Stimulated activated CD8-positive, alpha-beta memory T cell treated with anti-CD3 and anti-CD28 coated beads, Interleukin-7, amount 100 ng/mL, for 24 hours (primary cell): Measurements from ENCODE around the gene EFCC1.
"Not testable (repeated sequence)": the region's sequence is repeated elsewhere in the genome, so short reads cannot be mapped to it uniquely, and the experiment has no call there.

ENCODE experiments used
- DNase-seq: peaks from one replicate; pipeline ENCODE4 v3.0.0-alpha.2; 2020; ENCODE audit warnings: low read depth

Gene EFCC1

GRCh38 chr3:129081503-129081902 is 80.4 kb downstream of the EFCC1 start:
- DNase-seq: no peak

GRCh38 chr3:129082026-129082425 is 80.9 kb downstream of the EFCC1 start:
- no peak for DNase-seq

DNA sequence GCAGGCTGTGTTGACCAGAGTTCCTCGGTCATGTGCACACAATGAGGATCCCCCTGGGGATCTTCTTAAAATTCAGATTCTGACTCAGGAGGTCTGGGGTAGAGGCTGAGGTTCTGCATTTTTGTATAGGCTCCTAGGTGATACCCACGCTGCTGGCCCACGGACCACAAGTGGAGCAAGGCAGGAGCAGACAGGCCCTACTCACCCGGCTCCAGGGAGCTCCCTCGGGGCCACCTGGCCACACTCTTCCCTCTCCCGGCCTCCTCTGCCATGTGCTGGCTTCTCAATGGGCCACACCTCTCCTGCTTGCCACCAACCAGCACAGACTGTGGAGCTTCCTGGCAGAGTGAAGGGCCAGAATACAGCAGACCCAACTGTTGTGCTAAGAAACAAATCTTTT is 83.4 kb downstream of the EFCC1 start:
- no peak for DNase-seq

GRCh38 chr3:129085165-129085715 is 84.1 kb downstream of the EFCC1 start:
- no peak for DNase-seq

GRCh38 chr3:129085818-129086217 is 84.7 kb downstream of the EFCC1 start:
- no peak for DNase-seq

GRCh38 chr3:129087138-129087702 is 86.1 kb downstream of the EFCC1 start:
- no peak for DNase-seq

DNA sequence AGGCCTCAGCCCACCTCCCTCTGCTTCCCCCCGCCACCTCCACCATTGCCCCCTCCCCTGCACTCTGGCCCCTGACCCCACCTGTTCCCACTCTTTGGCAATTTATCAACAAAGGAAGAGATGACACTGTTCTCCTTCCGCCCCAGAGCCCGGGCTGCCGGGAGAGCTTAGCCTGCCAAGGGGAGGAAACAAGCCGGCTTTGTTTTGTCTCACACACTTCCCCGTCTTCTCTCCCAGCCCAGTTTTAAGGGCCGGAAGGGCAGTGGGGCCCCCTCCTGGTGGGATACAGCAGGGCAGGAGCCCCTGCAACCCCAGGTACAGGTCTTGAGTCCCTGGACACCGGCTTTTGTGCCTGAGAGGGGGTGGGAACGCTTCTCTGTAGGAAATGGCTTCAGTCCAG is 86.8 kb downstream of the EFCC1 start:
- not testable (repeated sequence) for DNase-seq

GRCh38 chr3:129088312-129088711 is 87.2 kb downstream of the EFCC1 start:
- DNase-seq: not testable (repeated sequence)
